Psoas muscle (tissue), 8 donors: ENCODE results near the gene SLC20A1. TPM values are rescaled to one million over a fixed set of nuclear protein-coding genes. Genes with fewer than 3 reads are reported as not detected.

Experiments
- ATAC-seq, 4 donors: fragments of 200-7000 bp; cut with Tn5 transposase; one replicate each; pipeline ENCODE4 v1.9.1; 2020; ENCODE audit warnings: moderate library complexity in 3 of 4, mild to moderate bottlenecking in 2 of 4
- DNase-seq, 2 donors: peaks; one replicate each; pipeline ENCODE4 v3.0.0-alpha.2; 2020
- H3K27ac ChIP-seq: fragments of 200-600 bp; one replicate; pipeline ENCODE4 v1.8.0; 2022
- H3K27me3 ChIP-seq, 3 donors: fragments of 200-600 bp in 1 of 3; one replicate each; pipeline versions ENCODE4 v1.6.1 to v1.8.0; 2013 to 2022; ENCODE audit warnings: low read length in 2 of 3, mild to moderate bottlenecking in 2 of 3, moderate library complexity in 1 of 3; ENCODE audit not compliant: insufficient read depth in 3 of 3
- H3K36me3 ChIP-seq, 2 donors: fragments of 200-600 bp in 1 of 2; one replicate each; pipeline versions ENCODE4 v1.6.1 to v1.8.0; 2013 to 2022; ENCODE audit warnings: low read depth in 1 of 2, mild to moderate bottlenecking in 1 of 2, moderate library complexity in 1 of 2; ENCODE audit not compliant: insufficient read depth in 1 of 2
- H3K4me1 ChIP-seq: fragments of 200-600 bp; one replicate; pipeline ENCODE4 v1.8.0; 2022
- H3K4me3 ChIP-seq: fragments of 200-600 bp; one replicate; pipeline ENCODE4 v1.8.0; 2022; ENCODE audit warnings: mild to moderate bottlenecking
- H3K9me3 ChIP-seq: fragments of 200-600 bp; one replicate; pipeline ENCODE4 v1.8.0; 2022
- WGBS, 3 donors: extraction: QIAGEN DNeasy Blood & Tissue Kit; methylation state at CpG; one replicate each; pipeline versions ENCODE4 v1.1.6 to v1.1.7; 2013; 5-methylcytosine and 5-hydroxymethylcytosine counted together
- intact Hi-C, 2 donors: fragments of 100-400 bp; cut with DNase I; formaldehyde crosslinking; loops; one replicate each; pipeline versions ENCODE4 v1.11.0 to v1.14.2; 2022
- polyA plus RNA-seq, 3 donors: library from polyadenylated mRNA; stranded (reverse); fragments of 200-250 nt; gene quantifications; one replicate each; pipeline ENCODE4 v1.2.3, GENCODE V29; 2013
- total RNA-seq, 4 donors: library from RNA; stranded (reverse); fragmentation: NEBNext Ultra II Directional in 2 of 4; extraction: Animal tissue kit (Norgen Biotek cat#: 25700) in 2 of 4; gene quantifications; one replicate each; pipeline versions ENCODE4 v1.2.1 to v1.2.4, GENCODE V29; 2021 to 2023
- TF ChIP-seq, protein P1 (sequence below): fragments of 200-600 bp; IDR thresholded peaks from one replicate; pipeline ENCODE4 v1.8.0; 2022; ENCODE audit warnings: antibody characterized with exemption
- donor health status: healthy with polysubstance abuse.
- donor health status: DM: no; HTN: no; CAD: no; lungs with moderate emphysema.
- donor health status: Bipolar disorder and iron deficiency.
- donor health status: healthy.
- donor health status: DM: yes; HTN: yes; CAD: no.
- donor health status: DM: no; HTN: no; CAD: no.
- donor health status: DM: no; HTN: no; CAD: no.
- donor health status: DM: yes; HTN: yes; CAD: no.

SLC20A1 gene
- total and polyA plus RNA-seq, 7 donors = 11.1 to 37.1 (median 16.0) TPM

GRCh38 chr2:112629224-112629623 lies 16.5 kb upstream of the SLC20A1 start:
- Histone ChIP-seq H3K9me3 (no peaks in the 10 kb centered on the region), H3K36me3 (no peaks in the 10 kb centered on the region), H3K27ac (no peak overlapping the region), H3K4me1 (peaks cover 6% of the 10 kb centered on the region), H3K27me3 (peaks cover 0 to 16% (median 6%) of the 10 kb centered on the region in 3 donors), H3K4me3 (no peak overlapping the region)
- DNase-seq (no peak), ATAC-seq (no peak)
- intact Hi-C loops = loop anchor here in 1 of 2 donors (5.0 kb wide), 1 partner anchor 63 kb away; no protein-coding TSS in a partner anchor
- TF ChIP-seq, protein P1, sequence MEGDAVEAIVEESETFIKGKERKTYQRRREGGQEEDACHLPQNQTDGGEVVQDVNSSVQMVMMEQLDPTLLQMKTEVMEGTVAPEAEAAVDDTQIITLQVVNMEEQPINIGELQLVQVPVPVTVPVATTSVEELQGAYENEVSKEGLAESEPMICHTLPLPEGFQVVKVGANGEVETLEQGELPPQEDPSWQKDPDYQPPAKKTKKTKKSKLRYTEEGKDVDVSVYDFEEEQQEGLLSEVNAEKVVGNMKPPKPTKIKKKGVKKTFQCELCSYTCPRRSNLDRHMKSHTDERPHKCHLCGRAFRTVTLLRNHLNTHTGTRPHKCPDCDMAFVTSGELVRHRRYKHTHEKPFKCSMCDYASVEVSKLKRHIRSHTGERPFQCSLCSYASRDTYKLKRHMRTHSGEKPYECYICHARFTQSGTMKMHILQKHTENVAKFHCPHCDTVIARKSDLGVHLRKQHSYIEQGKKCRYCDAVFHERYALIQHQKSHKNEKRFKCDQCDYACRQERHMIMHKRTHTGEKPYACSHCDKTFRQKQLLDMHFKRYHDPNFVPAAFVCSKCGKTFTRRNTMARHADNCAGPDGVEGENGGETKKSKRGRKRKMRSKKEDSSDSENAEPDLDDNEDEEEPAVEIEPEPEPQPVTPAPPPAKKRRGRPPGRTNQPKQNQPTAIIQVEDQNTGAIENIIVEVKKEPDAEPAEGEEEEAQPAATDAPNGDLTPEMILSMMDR = no peak
- 90 to 94% (median 94%) methylated on average over 6 of the region's 6 CpGs for WGBS, 3 donors

DNA sequence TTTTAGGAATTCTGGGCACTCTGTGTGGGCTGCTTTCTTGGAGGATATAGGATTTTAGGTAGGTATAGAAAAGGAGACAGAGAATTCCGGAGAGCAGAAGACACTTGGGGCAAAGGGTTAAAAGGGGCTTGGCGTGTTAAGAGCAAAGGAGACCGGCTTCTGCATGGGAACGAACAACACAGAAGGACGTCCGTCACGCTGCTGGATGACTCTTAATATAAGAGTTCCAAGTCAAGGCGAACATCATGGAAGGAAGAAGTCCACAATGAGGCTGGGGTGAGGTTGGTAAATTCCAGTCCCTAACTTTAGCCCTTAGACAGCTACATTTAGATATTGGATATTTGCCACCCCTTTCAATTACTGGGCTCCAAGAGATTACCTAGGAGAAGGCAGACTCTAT lies 15.9 kb upstream of the SLC20A1 start:
- DNase-seq (no peak), ATAC-seq (no peak)
- Histone ChIP-seq H3K27ac (no peak overlapping the region), H3K4me3 (no peak overlapping the region), H3K36me3 (no peaks in the 10 kb centered on the region), H3K9me3 (no peaks in the 10 kb centered on the region), H3K27me3 (peaks cover 0 to 16% (median 6%) of the 10 kb centered on the region in 3 donors), H3K4me1 (peaks cover 6% of the 10 kb centered on the region)
- TF ChIP-seq, protein P1 = no peak
- intact Hi-C loops = loop anchor here in 1 of 2 donors (5.0 kb wide), 1 partner anchor 62 kb away; no protein-coding TSS in a partner anchor
- WGBS, 3 donors = 58 to 64% (median 62%) methylated on average over 8 of the region's 8 CpGs

DNA sequence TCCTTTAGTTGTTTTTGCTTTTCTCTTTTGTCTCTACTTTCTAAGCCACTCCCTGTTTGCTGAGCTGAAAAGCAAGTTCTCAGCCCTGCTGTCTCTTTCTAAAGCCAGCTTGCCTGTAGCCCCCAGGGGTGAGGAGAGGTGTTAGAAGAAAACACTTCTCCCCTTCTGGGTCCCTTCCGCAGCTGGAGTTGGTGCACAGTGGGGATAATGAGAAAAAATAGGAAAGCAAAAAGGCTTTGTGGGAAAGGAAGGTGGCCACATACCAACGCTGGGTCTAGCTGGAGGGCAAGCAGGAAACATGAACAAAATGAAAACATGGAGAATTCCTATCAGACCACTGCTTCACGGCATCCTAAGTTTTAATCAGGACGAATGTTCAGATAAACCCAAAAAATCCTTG lies 15.5 kb upstream of the SLC20A1 start:
- Histone ChIP-seq H3K27me3 (peaks cover 0 to 16% (median 6%) of the 10 kb centered on the region in 3 donors), H3K4me3 (no peak overlapping the region), H3K4me1 (peaks cover 6% of the 10 kb centered on the region), H3K27ac (no peak overlapping the region), H3K9me3 (no peaks in the 10 kb centered on the region), H3K36me3 (no peaks in the 10 kb centered on the region)
- ATAC-seq (no peak), DNase-seq (no peak)
- 46 to 51% (median 49%) methylated on average over 4 of the region's 4 CpGs for WGBS, 3 donors
- intact Hi-C loops = no loop called here
- TF ChIP-seq, protein P1 = no peak

DNA sequence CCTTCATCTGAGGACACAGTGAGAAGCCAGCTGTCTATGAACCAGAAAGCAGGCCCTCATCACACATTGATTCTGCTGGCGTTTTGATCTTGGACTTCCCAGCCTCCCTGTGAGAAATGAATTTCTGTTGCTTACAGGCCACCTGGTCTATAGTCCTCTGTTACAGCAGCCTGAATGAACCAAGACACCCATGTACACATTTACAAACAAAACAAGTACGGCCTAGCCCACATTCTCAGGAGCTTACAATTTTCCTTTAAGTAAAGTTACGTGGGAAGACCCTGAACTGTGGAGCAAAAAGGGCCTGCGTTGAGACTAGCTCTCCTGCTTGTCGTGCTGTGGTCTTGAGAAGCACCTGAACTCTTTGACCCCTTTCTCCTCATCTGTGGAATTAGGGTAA lies 12.0 kb upstream of the SLC20A1 start:
- WGBS, 3 donors = 85 to 92% (median 89%) methylated on average over 5 of the region's 5 CpGs
- H3K27ac ChIP-seq = no peak overlapping the region
- DNase-seq (no peak), ATAC-seq (no peak)
- H3K4me3 ChIP-seq = no peak overlapping the region
- no peaks in the 10 kb centered on the region for H3K4me1 ChIP-seq
- TF ChIP-seq, protein P1 = no peak
- H3K36me3 ChIP-seq = no peaks in the 10 kb centered on the region
- peaks cover 0 to 13% (median 6%) of the 10 kb centered on the region in 3 donors for H3K27me3 ChIP-seq
- no peaks in the 10 kb centered on the region for H3K9me3 ChIP-seq
- intact Hi-C loops = no loop called here
